ENCODE data around the gene ZNF609.
"Not testable (repeated sequence)": the region's sequence is repeated elsewhere in the genome, so short reads cannot be mapped to it uniquely, and the experiment has no call there.

Gene ZNF609

GRCh38 chr15:64624242-64624641, 163.9 kb downstream of the ZNF609 start:
- no peak overlapping the region for H3K27ac ChIP-seq (ENCODE audit: low read depth, low read length)
- H3K4me1 ChIP-seq (ENCODE audit: insufficient read depth, low read length), result peaks cover 12% of the 10 kb centered on the region
- no peak overlapping the region for H3K9ac ChIP-seq (ENCODE audit: low read depth, low read length)
- H3K9me3 ChIP-seq (ENCODE audit: insufficient read depth, low read depth, low read length), result no peaks in the 10 kb centered on the region
- H3K27me3 ChIP-seq (ENCODE audit: insufficient read depth, low read length), result no peaks in the 10 kb centered on the region
- WGBS, result 100% methylated on average over 2 of the region's 2 CpGs
- H3K36me3 ChIP-seq (ENCODE audit: insufficient read depth, low read length), result peaks cover 20% of the 10 kb centered on the region
- no peak overlapping the region for H3K4me3 ChIP-seq (ENCODE audit: low read length)

GRCh38 chr15:64629063-64629462, 168.7 kb downstream of the ZNF609 start:
- Histone ChIP-seq H3K36me3 (ENCODE audit: insufficient read depth, low read length) (0 out of 2 replicates have a peak, but pooled peaks cover 5% of the 10 kb centered on the region), H3K9me3 (ENCODE audit: insufficient read depth, low read depth, low read length) (no peaks in the 10 kb centered on the region), H3K9ac (ENCODE audit: low read depth, low read length) (no peak overlapping the region), H3K27me3 (ENCODE audit: insufficient read depth, low read length) (no peaks in the 10 kb centered on the region), H3K27ac (ENCODE audit: low read depth, low read length) (no peak overlapping the region), H3K4me3 (ENCODE audit: low read length) (no peak overlapping the region), H3K4me1 (ENCODE audit: insufficient read depth, low read length) (peaks cover 4% of the 10 kb centered on the region)
- WGBS, result 92% methylated on average over 2 of the region's 2 CpGs

- no peak overlapping the region for H3K27ac ChIP-seq (ENCODE audit: low read depth, low read length)
- H3K27me3 ChIP-seq (ENCODE audit: insufficient read depth, low read length), result no peaks in the 10 kb centered on the region
- no peak overlapping the region for H3K4me3 ChIP-seq (ENCODE audit: low read length)
- WGBS, result 79% methylated on average over 3 of the region's 3 CpGs
- no peak overlapping the region for H3K9ac ChIP-seq (ENCODE audit: low read depth, low read length)
- no peaks in the 10 kb centered on the region for H3K9me3 ChIP-seq (ENCODE audit: insufficient read depth, low read depth, low read length)
- H3K4me1 ChIP-seq (ENCODE audit: insufficient read depth, low read length), result peaks cover 18% of the 10 kb centered on the region
- H3K36me3 ChIP-seq (ENCODE audit: insufficient read depth, low read length), result 0 out of 2 replicates have a peak, but pooled peaks cover 2% of the 10 kb centered on the region
Measured at GRCh38 chr15:64630396-64631107, 170.2 kb downstream of the ZNF609 start.

GRCh38 chr15:64632639-64633038, 172.3 kb downstream of the ZNF609 start:
- not testable (repeated sequence) for H3K36me3 ChIP-seq (ENCODE audit: insufficient read depth, low read length); H3K9ac ChIP-seq (ENCODE audit: low read depth, low read length); H3K4me3 ChIP-seq (ENCODE audit: low read length); H3K9me3 ChIP-seq (ENCODE audit: insufficient read depth, low read depth, low read length); H3K27me3 ChIP-seq (ENCODE audit: insufficient read depth, low read length); H3K27ac ChIP-seq (ENCODE audit: low read depth, low read length)
- WGBS, result 93% methylated on average over 3 of the region's 3 CpGs
- peaks cover 29% of the 10 kb centered on the region for H3K4me1 ChIP-seq (ENCODE audit: insufficient read depth, low read length)

- Histone ChIP-seq H3K4me3 (ENCODE audit: low read length) (no peak overlapping the region), H3K4me1 (ENCODE audit: insufficient read depth, low read length) (peaks cover 29% of the 10 kb centered on the region), H3K9me3 (ENCODE audit: insufficient read depth, low read depth, low read length) (peaks cover 7% of the 10 kb centered on the region; the same call in 1 of the 2 replicates), H3K9ac (ENCODE audit: low read depth, low read length) (no peak overlapping the region), H3K27ac (ENCODE audit: low read depth, low read length) (no peak overlapping the region; the same call in 1 of the 2 replicates), H3K27me3 (ENCODE audit: insufficient read depth, low read length) (no peaks in the 10 kb centered on the region), H3K36me3 (ENCODE audit: insufficient read depth, low read length) (peaks cover 5% of the 10 kb centered on the region; the same call in 1 of the 2 replicates)
- WGBS, result 97% methylated on average over 5 of the region's 5 CpGs
Measured at GRCh38 chr15:64633332-64633731, 173.0 kb downstream of the ZNF609 start.

GRCh38 chr15:64634027-64634426, 173.6 kb downstream of the ZNF609 start:
- H3K27ac ChIP-seq (ENCODE audit: low read depth, low read length), result peak overlapping the region; percentile 70

GRCh38 chr15:64634576-64635498, 174.5 kb downstream of the ZNF609 start:
- Histone ChIP-seq H3K9me3 (ENCODE audit: insufficient read depth, low read depth, low read length) (peaks cover 7% of the 10 kb centered on the region; the same call in 1 of the 2 replicates), H3K27ac (ENCODE audit: low read depth, low read length) (peak overlapping the region; percentile 70), H3K27me3 (ENCODE audit: insufficient read depth, low read length) (no peaks in the 10 kb centered on the region), H3K4me3 (ENCODE audit: low read length) (peak overlapping the region; percentile 22; the same call in 1 of the 2 replicates), H3K9ac (ENCODE audit: low read depth, low read length) (peak overlapping the region; percentile 71), H3K36me3 (ENCODE audit: insufficient read depth, low read length) (peaks cover 5% of the 10 kb centered on the region; the same call in 1 of the 2 replicates), H3K4me1 (ENCODE audit: insufficient read depth, low read length) (peaks cover 35% of the 10 kb centered on the region)
- WGBS, result 33% methylated on average over 3 of the region's 4 CpGs

More at GRCh38 chr15:64634027-64634426, 173.6 kb downstream of the ZNF609 start:
- Histone ChIP-seq H3K4me1 (ENCODE audit: insufficient read depth, low read length) (peaks cover 30% of the 10 kb centered on the region), H3K27me3 (ENCODE audit: insufficient read depth, low read length) (no peaks in the 10 kb centered on the region), H3K36me3 (ENCODE audit: insufficient read depth, low read length) (peaks cover 5% of the 10 kb centered on the region; the same call in 1 of the 2 replicates), H3K4me3 (ENCODE audit: low read length) (0 out of 2 replicates have a peak overlapping the region, but pooled peaks have one; percentile 3), H3K9me3 (ENCODE audit: insufficient read depth, low read depth, low read length) (peaks cover 7% of the 10 kb centered on the region; the same call in 1 of the 2 replicates), H3K9ac (ENCODE audit: low read depth, low read length) (peak overlapping the region; percentile 71)
- 49% methylated on average over 2 of the region's 2 CpGs for WGBS

- peak overlapping the region; percentile 22; the same call in 1 of the 2 replicates for H3K4me3 ChIP-seq (ENCODE audit: low read length)
- H3K9ac ChIP-seq (ENCODE audit: low read depth, low read length), result peak overlapping the region; percentile 71
- H3K9me3 ChIP-seq (ENCODE audit: insufficient read depth, low read depth, low read length), result peaks cover 7% of the 10 kb centered on the region; the same call in 1 of the 2 replicates
- H3K27ac ChIP-seq (ENCODE audit: low read depth, low read length), result peak overlapping the region; percentile 70
- 76% methylated on average over 4 of the region's 4 CpGs for WGBS
- peaks cover 5% of the 10 kb centered on the region; the same call in 1 of the 2 replicates for H3K36me3 ChIP-seq (ENCODE audit: insufficient read depth, low read length)
- H3K27me3 ChIP-seq (ENCODE audit: insufficient read depth, low read length), result no peaks in the 10 kb centered on the region
- H3K4me1 ChIP-seq (ENCODE audit: insufficient read depth, low read length), result peaks cover 35% of the 10 kb centered on the region
Measured at GRCh38 chr15:64635499-64636495, 175.4 kb downstream of the ZNF609 start.

GRCh38 chr15:64636556-64636955, 176.2 kb downstream of the ZNF609 start:
- 0 out of 2 replicates have a peak overlapping the region, but pooled peaks have one; percentile 70 for H3K27ac ChIP-seq (ENCODE audit: low read depth, low read length)
- no peaks in the 10 kb centered on the region for H3K27me3 ChIP-seq (ENCODE audit: insufficient read depth, low read length)

GRCh38 chr15:64637412-64637811, 177.0 kb downstream of the ZNF609 start:
- H3K27ac ChIP-seq (ENCODE audit: low read depth, low read length), result no peak overlapping the region
- peaks cover 7% of the 10 kb centered on the region; the same call in 1 of the 2 replicates for H3K9me3 ChIP-seq (ENCODE audit: insufficient read depth, low read depth, low read length)
- H3K36me3 ChIP-seq (ENCODE audit: insufficient read depth, low read length), result peaks cover 5% of the 10 kb centered on the region; the same call in 1 of the 2 replicates
- H3K4me3 ChIP-seq (ENCODE audit: low read length), result no peak overlapping the region
- peaks cover 35% of the 10 kb centered on the region for H3K4me1 ChIP-seq (ENCODE audit: insufficient read depth, low read length)
- 95% methylated on average over 1 of the region's 1 CpG for WGBS
- H3K27me3 ChIP-seq (ENCODE audit: insufficient read depth, low read length), result no peaks in the 10 kb centered on the region
- H3K9ac ChIP-seq (ENCODE audit: low read depth, low read length), result no peak overlapping the region

More at GRCh38 chr15:64636556-64636955, 176.2 kb downstream of the ZNF609 start:
- Histone ChIP-seq H3K9me3 (ENCODE audit: insufficient read depth, low read depth, low read length) (peaks cover 7% of the 10 kb centered on the region; the same call in 1 of the 2 replicates), H3K4me3 (ENCODE audit: low read length) (no peak overlapping the region), H3K4me1 (ENCODE audit: insufficient read depth, low read length) (peaks cover 35% of the 10 kb centered on the region), H3K36me3 (ENCODE audit: insufficient read depth, low read length) (peaks cover 5% of the 10 kb centered on the region; the same call in 1 of the 2 replicates), H3K9ac (ENCODE audit: low read depth, low read length) (peak overlapping the region; percentile 17; the same call in 1 of the 2 replicates)
- WGBS, result 96% methylated on average over 3 of the region's 3 CpGs
